HL-60 (cell line): Measurements from ENCODE around the gene TTLL3.

Source experiments
- CTCF ChIP-seq: IDR thresholded peaks from one replicate; pipeline ENCODE4 v1.5.1; 2011; ENCODE audit warnings: low read length, control low read depth, inconsistent platforms; ENCODE audit not compliant: insufficient read depth
- POLR2AphosphoS5 ChIP-seq: IDR thresholded peaks from 2 replicates; pipeline ENCODE4 v1.6.1; 2012; ENCODE audit warnings: low read depth

GRCh38 chr3:9815986-9816385 is 5.9 kb downstream of the TTLL3 start:
- TF ChIP-seq POLR2AphosphoS5 (no peak), CTCF (no peak)
